WI38 (cell line): Measurements from ENCODE around the gene RERE.

Source experiments
- H3K4me3 ChIP-seq: 2 replicates; pipeline ENCODE4 v1.5.1; 2011; ENCODE audit warnings: low read depth, mild to moderate bottlenecking, control low read depth, low read length
- CTCF ChIP-seq: IDR thresholded peaks from 2 replicates; pipeline ENCODE4 v1.5.1; 2012; ENCODE audit warnings: low read depth, mild to moderate bottlenecking, control low read depth, low read length

The RERE gene

GRCh38 chr1:8311068-8311718 lies 506.2 kb downstream of the RERE start:
- no peak overlapping the region for H3K4me3 ChIP-seq
- no peak for TF ChIP-seq CTCF

DNA sequence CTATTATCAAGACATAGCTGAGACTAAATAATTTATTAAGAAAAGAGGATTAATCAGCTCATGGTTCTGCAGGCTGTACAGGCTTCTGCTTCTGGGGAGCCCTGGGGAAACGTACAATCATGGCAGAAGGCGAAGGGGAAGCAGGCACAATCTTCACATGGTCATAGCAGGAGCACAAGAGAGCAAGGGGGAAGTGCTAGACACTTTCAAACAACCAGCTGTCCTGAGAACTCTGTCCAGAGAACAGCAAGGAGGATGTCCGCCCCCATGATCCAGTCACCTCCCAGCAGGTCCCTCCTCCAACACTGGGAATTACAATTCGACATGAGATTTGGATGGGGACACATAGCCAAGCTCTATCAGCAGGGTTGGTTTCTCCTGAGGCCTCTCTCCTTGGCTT lies 509.8 kb downstream of the RERE start:
- no peak for TF ChIP-seq CTCF
- no peak overlapping the region for H3K4me3 ChIP-seq

DNA sequence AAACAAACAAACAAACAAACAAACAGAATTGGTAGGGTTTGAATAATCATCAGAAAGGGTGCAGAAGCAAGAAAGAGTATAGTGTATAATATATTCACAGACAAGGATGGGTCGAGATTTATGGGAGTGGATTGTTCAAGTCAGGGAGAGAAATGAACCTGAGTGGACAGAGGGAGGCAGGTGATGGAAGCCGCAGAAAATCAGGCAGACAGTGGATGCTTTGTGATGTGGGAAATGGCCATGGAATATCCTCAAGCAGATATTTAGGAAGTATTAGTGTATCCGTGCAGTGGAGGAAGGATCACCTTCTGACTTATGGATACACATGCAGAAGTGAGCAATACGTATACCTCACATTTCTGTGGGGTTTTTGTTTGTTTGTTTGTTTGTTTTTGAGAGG lies 513.6 kb downstream of the RERE start:
- TF ChIP-seq CTCF: no peak

GRCh38 chr1:8303141-8303540 lies 514.3 kb downstream of the RERE start:
- no peak overlapping the region for H3K4me3 ChIP-seq
- TF ChIP-seq CTCF: no peak

More for the DNA sequence above, 513.6 kb downstream of the RERE start:
- no peak overlapping the region for H3K4me3 ChIP-seq
